Panc1 (cell line): ENCODE data around the gene BEND3. TPM values are rescaled to one million over a fixed set of nuclear protein-coding genes. Genes with fewer than 3 reads are reported as not detected.

Experiments used
- ATAC-seq: fragments of 200-7000 bp; cut with Tn5 transposase; 2 replicates; pipeline ENCODE4 v1.9.1; 2020; ENCODE audit warnings: mild to moderate bottlenecking, moderate library complexity
- BruUV-seq: library from RNA; stranded (reverse); fragments of 400-500 nt; replicated peaks from 2 replicates; lab custom pipeline; 2021; lab: Mats Ljungman, UMichigan
- CTCF ChIA-PET: fragments of 300-600 bp; sonication (Branson Sonifier 250); formaldehyde crosslinking; loops from one replicate; lab custom pipeline; 2022; ENCODE audit warnings: antibody characterized with exemption; lab: Charles Lee
- POLR2A ChIA-PET: fragments of 300-600 bp; sonication (Branson Sonifier 250); formaldehyde crosslinking; loops from one replicate; lab custom pipeline; 2022; ENCODE audit warnings: antibody characterized with exemption; lab: Charles Lee
- DNase-seq: peaks from one replicate; pipeline ENCODE4 v3.0.0-alpha.2; 2010; ENCODE audit warnings: low read depth, low spot score
- H3K27ac ChIP-seq: 2 replicates; pipeline ENCODE4 v1.5.1; 2011; ENCODE audit warnings: mild to moderate bottlenecking, low read length, inconsistent platforms
- H3K27me3 ChIP-seq: fragments of 200-500 bp; sonication (Bioruptor generic); 2 replicates; pipeline ENCODE4 v1.6.0; 2014; ENCODE audit warnings: low read length, inconsistent platforms; ENCODE audit not compliant: control insufficient read depth, insufficient read depth
- H3K36me3 ChIP-seq: fragments of 200-500 bp; sonication (Bioruptor generic); 2 replicates; pipeline ENCODE4 v1.5.1; 2014; ENCODE audit warnings: inconsistent platforms, mild to moderate bottlenecking, low read length, moderate library complexity; ENCODE audit not compliant: control insufficient read depth, insufficient read depth
- H3K4me1 ChIP-seq: 2 replicates; pipeline ENCODE4 v1.5.1; 2011; ENCODE audit warnings: inconsistent platforms, mild to moderate bottlenecking, low read length, moderate library complexity; ENCODE audit not compliant: control insufficient read depth, insufficient read depth
- H3K4me3 ChIP-seq, 2 experiments: 2 replicates each; pipeline ENCODE4 v1.5.1; 2011 to 2012; ENCODE audit warnings: low read depth in 2 of 2, low read length in 2 of 2, mild to moderate bottlenecking in 2 of 2, inconsistent platforms in 1 of 2, moderate library complexity in 1 of 2
- H3K9me3 ChIP-seq: fragments of 200-500 bp; sonication (Bioruptor generic); 2 replicates; pipeline ENCODE4 v1.5.1; 2014; ENCODE audit warnings: low read depth, mild to moderate bottlenecking, inconsistent platforms, low read length, moderate library complexity; ENCODE audit not compliant: control insufficient read depth, insufficient read depth
- POLR2AphosphoS5 ChIP-seq: IDR thresholded peaks from 2 replicates; pipeline ENCODE4 v1.6.1; 2012; ENCODE audit warnings: mild to moderate bottlenecking, low read depth, low read length, moderate library complexity
- SIN3A ChIP-seq: IDR thresholded peaks from 2 replicates; pipeline ENCODE4 v1.6.1; 2012; ENCODE audit warnings: low read depth, mild to moderate bottlenecking, low read length, moderate library complexity, borderline replicate concordance; ENCODE audit not compliant: insufficient read depth
- TCF7L2 ChIP-seq: IDR thresholded peaks from 2 replicates; pipeline ENCODE4 v1.6.1; 2011; ENCODE audit warnings: mild to moderate bottlenecking, low read depth, low read length, inconsistent platforms
- in situ Hi-C: cut with HindIII; loops from 2 replicates; pipeline ENCODE4 v1.10.0; 2016; ENCODE audit warnings: low sequenced_read_pairs, low pct_unique_long_range_greater_than_20kb
- intact Hi-C: fragments of 100-400 bp; cut with micrococcal nuclease; formaldehyde crosslinking; loops from one replicate; pipeline ENCODE4 v1.10.0; 2022; ENCODE audit not compliant: unreplicated experiment
- total RNA-seq: library from RNA; stranded (reverse); gene quantifications from one replicate; pipeline ENCODE4 v1.2.1, GENCODE V29; 2021; ENCODE audit not compliant: unreplicated experiment
- TF ChIP-seq, protein P1 (sequence below): fragments of 450-650 bp; IDR thresholded peaks from 2 replicates; pipeline ENCODE4 v1.5.1; 2017; ENCODE audit warnings: mild to moderate bottlenecking
- TF ChIP-seq, protein P2 (sequence below), 2 experiments: IDR thresholded peaks; 2 replicates each; pipeline ENCODE4 v1.6.1; 2011 to 2012; ENCODE audit warnings: low read depth in 2 of 2, control low read depth in 1 of 2, low read length in 1 of 2, mild to moderate bottlenecking in 1 of 2, moderate library complexity in 1 of 2; ENCODE audit not compliant: insufficient read depth in 1 of 2

Gene BEND3
- total RNA-seq, 1 experiment from 2014 or later: 9.9 TPM

- TF ChIP-seq, protein P1, sequence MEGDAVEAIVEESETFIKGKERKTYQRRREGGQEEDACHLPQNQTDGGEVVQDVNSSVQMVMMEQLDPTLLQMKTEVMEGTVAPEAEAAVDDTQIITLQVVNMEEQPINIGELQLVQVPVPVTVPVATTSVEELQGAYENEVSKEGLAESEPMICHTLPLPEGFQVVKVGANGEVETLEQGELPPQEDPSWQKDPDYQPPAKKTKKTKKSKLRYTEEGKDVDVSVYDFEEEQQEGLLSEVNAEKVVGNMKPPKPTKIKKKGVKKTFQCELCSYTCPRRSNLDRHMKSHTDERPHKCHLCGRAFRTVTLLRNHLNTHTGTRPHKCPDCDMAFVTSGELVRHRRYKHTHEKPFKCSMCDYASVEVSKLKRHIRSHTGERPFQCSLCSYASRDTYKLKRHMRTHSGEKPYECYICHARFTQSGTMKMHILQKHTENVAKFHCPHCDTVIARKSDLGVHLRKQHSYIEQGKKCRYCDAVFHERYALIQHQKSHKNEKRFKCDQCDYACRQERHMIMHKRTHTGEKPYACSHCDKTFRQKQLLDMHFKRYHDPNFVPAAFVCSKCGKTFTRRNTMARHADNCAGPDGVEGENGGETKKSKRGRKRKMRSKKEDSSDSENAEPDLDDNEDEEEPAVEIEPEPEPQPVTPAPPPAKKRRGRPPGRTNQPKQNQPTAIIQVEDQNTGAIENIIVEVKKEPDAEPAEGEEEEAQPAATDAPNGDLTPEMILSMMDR: no peak
- TF ChIP-seq SIN3A (no peak), POLR2AphosphoS5 (no peak), TCF7L2 (no peak)
- TF ChIP-seq, protein P2, sequence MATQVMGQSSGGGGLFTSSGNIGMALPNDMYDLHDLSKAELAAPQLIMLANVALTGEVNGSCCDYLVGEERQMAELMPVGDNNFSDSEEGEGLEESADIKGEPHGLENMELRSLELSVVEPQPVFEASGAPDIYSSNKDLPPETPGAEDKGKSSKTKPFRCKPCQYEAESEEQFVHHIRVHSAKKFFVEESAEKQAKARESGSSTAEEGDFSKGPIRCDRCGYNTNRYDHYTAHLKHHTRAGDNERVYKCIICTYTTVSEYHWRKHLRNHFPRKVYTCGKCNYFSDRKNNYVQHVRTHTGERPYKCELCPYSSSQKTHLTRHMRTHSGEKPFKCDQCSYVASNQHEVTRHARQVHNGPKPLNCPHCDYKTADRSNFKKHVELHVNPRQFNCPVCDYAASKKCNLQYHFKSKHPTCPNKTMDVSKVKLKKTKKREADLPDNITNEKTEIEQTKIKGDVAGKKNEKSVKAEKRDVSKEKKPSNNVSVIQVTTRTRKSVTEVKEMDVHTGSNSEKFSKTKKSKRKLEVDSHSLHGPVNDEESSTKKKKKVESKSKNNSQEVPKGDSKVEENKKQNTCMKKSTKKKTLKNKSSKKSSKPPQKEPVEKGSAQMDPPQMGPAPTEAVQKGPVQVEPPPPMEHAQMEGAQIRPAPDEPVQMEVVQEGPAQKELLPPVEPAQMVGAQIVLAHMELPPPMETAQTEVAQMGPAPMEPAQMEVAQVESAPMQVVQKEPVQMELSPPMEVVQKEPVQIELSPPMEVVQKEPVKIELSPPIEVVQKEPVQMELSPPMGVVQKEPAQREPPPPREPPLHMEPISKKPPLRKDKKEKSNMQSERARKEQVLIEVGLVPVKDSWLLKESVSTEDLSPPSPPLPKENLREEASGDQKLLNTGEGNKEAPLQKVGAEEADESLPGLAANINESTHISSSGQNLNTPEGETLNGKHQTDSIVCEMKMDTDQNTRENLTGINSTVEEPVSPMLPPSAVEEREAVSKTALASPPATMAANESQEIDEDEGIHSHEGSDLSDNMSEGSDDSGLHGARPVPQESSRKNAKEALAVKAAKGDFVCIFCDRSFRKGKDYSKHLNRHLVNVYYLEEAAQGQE (IDR thresholded peaks at IDR 0.05; ENCODE audit: insufficient read depth in 1 of 2, low read depth in 2 of 2, low read length in 1 of 2): no peak
- Histone ChIP-seq H3K9me3 (no peaks in the 10 kb centered on the region), H3K36me3 (no peaks in the 10 kb centered on the region; the same call in 1 of the 2 replicates), H3K27me3 (no peaks in the 10 kb centered on the region), H3K27ac (no peak overlapping the region), H3K4me1 (no peaks in the 10 kb centered on the region), H3K4me3 (no peak overlapping the region)
- DNase-seq: no peak
- ChIA-PET CTCF (no interaction called here), POLR2A (no interaction called here)
- intact Hi-C loops: no loop called here
- in situ Hi-C loops: no loop called here
- no peak for ATAC-seq
- no TSS peak for BruUV-seq
Observed at GRCh38 chr6:107032051-107032450, 83.3 kb downstream of the BEND3 start.

- ATAC-seq (no peak), DNase-seq (no peak)
- H3K9me3 ChIP-seq: no peaks in the 10 kb centered on the region
- no peak overlapping the region for H3K27ac ChIP-seq
- H3K4me1 ChIP-seq: no peaks in the 10 kb centered on the region
- in situ Hi-C loops (no loop called here), intact Hi-C loops (no loop called here)
- H3K27me3 ChIP-seq: no peaks in the 10 kb centered on the region
- no peak for TF ChIP-seq TCF7L2
- TF ChIP-seq SIN3A: no peak
- ChIA-PET POLR2A (no interaction called here), CTCF (no interaction called here)
- H3K36me3 ChIP-seq: no peaks in the 10 kb centered on the region; the same call in 1 of the 2 replicates
- H3K4me3 ChIP-seq: no peak overlapping the region
- BruUV-seq: no TSS peak
Observed at GRCh38 chr6:107030151-107030550, 85.2 kb downstream of the BEND3 start.

GRCh38 chr6:107026965-107027364, 88.3 kb downstream of the BEND3 start:
- ChIA-PET CTCF (interaction anchor here (0.6 kb wide), 1 partner anchor 820 kb away, joined by 4 read pairs; no protein-coding TSS in a partner anchor), POLR2A (interaction anchor here (0.7 kb wide), 2 partner anchors 189 to 514 kb away, joined by 7 read pairs; no protein-coding TSS in a partner anchor)
- DNase-seq (no peak), ATAC-seq (no peak)
- Histone ChIP-seq H3K36me3 (no peaks in the 10 kb centered on the region; the same call in 1 of the 2 replicates), H3K9me3 (no peaks in the 10 kb centered on the region), H3K27me3 (no peaks in the 10 kb centered on the region), H3K27ac (no peak overlapping the region), H3K4me3 (no peak overlapping the region), H3K4me1 (peaks cover 2% of the 10 kb centered on the region; the same call in 1 of the 2 replicates)
- intact Hi-C loops (no loop called here), in situ Hi-C loops (no loop called here)
- BruUV-seq: no TSS peak
- TF ChIP-seq, protein P1: no peak
- no peak for TF ChIP-seq SIN3A
- no peak for TF ChIP-seq TCF7L2
- no peak for TF ChIP-seq POLR2AphosphoS5
- TF ChIP-seq, protein P2 (IDR thresholded peaks at IDR 0.05; ENCODE audit: insufficient read depth in 1 of 2, low read depth in 2 of 2, low read length in 1 of 2): no peak
